GM18502 (cell line): ENCODE measurements around the gene C1QTNF9B.
"Not testable (repeated sequence)": the region's sequence is repeated elsewhere in the genome, so short reads cannot be mapped to it uniquely, and the experiment has no call there.

Source experiments
- ATAC-seq: cut with Tn5 transposase; IDR thresholded peaks from one replicate; pipeline ENCODE4 v1.9.1; 2021; ENCODE audit warnings: mild to moderate bottlenecking; ENCODE audit not compliant: unreplicated experiment, poor library complexity

The C1QTNF9B gene

GRCh38 chr13:23897452-23897919 is at the start of gene C1QTNF9B:
Gene C1QTNF9B (minus strand): TSS chr13:23897502.
- not testable (repeated sequence) for ATAC-seq

GRCh38 chr13:23946900-23947299 is 49.6 kb upstream of the C1QTNF9B start:
- ATAC-seq: no peak

GRCh38 chr13:23946067-23946466 is 48.8 kb upstream of the C1QTNF9B start:
- no peak for ATAC-seq

GRCh38 chr13:23945612-23946011 is 48.3 kb upstream of the C1QTNF9B start:
- ATAC-seq: no peak

- ATAC-seq: no peak
Observed at GRCh38 chr13:23941211-23941610, 43.9 kb upstream of the C1QTNF9B start.

- not testable (repeated sequence) for ATAC-seq
Observed at GRCh38 chr13:23939666-23940065, 42.4 kb upstream of the C1QTNF9B start.

GRCh38 chr13:23934520-23934919 is 37.2 kb upstream of the C1QTNF9B start:
- no peak for ATAC-seq

- ATAC-seq: no peak
Observed at GRCh38 chr13:23928985-23929384, 31.7 kb upstream of the C1QTNF9B start.

GRCh38 chr13:23923031-23923430 is 25.7 kb upstream of the C1QTNF9B start:
- no peak for ATAC-seq

GRCh38 chr13:23922005-23922932 is 25.0 kb upstream of the C1QTNF9B start:
- ATAC-seq: no peak

GRCh38 chr13:23921451-23921888 is 24.2 kb upstream of the C1QTNF9B start:
- ATAC-seq: no peak

GRCh38 chr13:23919006-23919405 is 21.7 kb upstream of the C1QTNF9B start:
- ATAC-seq: no peak

GRCh38 chr13:23918208-23918607 is 20.9 kb upstream of the C1QTNF9B start:
- ATAC-seq: no peak

- ATAC-seq: no peak
Observed at GRCh38 chr13:23915308-23915707, 18.0 kb upstream of the C1QTNF9B start.

- ATAC-seq: no peak
Observed at GRCh38 chr13:23912469-23912868, 15.2 kb upstream of the C1QTNF9B start.

GRCh38 chr13:23909606-23910005 is 12.3 kb upstream of the C1QTNF9B start:
- ATAC-seq: no peak

GRCh38 chr13:23905766-23906165 is 8.5 kb upstream of the C1QTNF9B start:
- no peak for ATAC-seq

- ATAC-seq: no peak
Observed at GRCh38 chr13:23903906-23904280, 6.6 kb upstream of the C1QTNF9B start.

- no peak for ATAC-seq
Observed at GRCh38 chr13:23902975-23903905, 5.9 kb upstream of the C1QTNF9B start.

- ATAC-seq: no peak
Observed at GRCh38 chr13:23901365-23901764, 4.1 kb upstream of the C1QTNF9B start.

GRCh38 chr13:23899555-23899954 is 2.3 kb upstream of the C1QTNF9B start:
- ATAC-seq: peak; percentile 57
